ENCODE results near the gene PPFIBP1.
"Not testable (repeated sequence)": the region's sequence is repeated elsewhere in the genome, so short reads cannot be mapped to it uniquely, and the experiment has no call there.

The PPFIBP1 gene

GRCh38 chr12:27537855-27538675 lies 14.1 kb downstream of the PPFIBP1 start:
- DNase-seq: no peak
- Mint-ChIP-seq H3K4me1 (peaks cover 74% of the 10 kb centered on the region), H3K36me3 (ENCODE audit: low read depth) (peaks cover 53% of the 10 kb centered on the region), H3K9me3 (peaks cover 17% of the 10 kb centered on the region), H3K27me3 (ENCODE audit: low read depth, poor library complexity) (no peaks in the 10 kb centered on the region), H3K27ac (peak overlapping the region; percentile 66), H3K4me3 (no peak overlapping the region)
- no peak for TF ChIP-seq CTCF (IDR thresholded peaks at IDR 0.05)

GRCh38 chr12:27539191-27539631 lies 15.2 kb downstream of the PPFIBP1 start:
- peaks cover 50% of the 10 kb centered on the region for H3K36me3 Mint-ChIP-seq (ENCODE audit: low read depth)
- no peak for TF ChIP-seq CTCF (IDR thresholded peaks at IDR 0.05)
- H3K27ac Mint-ChIP-seq: peak overlapping the region; percentile 81
- H3K9me3 Mint-ChIP-seq: peaks cover 18% of the 10 kb centered on the region
- no peak for DNase-seq
- H3K4me3 Mint-ChIP-seq: peak overlapping the region; percentile 12
- H3K4me1 Mint-ChIP-seq: peaks cover 65% of the 10 kb centered on the region
- H3K27me3 Mint-ChIP-seq (ENCODE audit: low read depth, poor library complexity): no peaks in the 10 kb centered on the region

GRCh38 chr12:27541031-27541719 lies 17.2 kb downstream of the PPFIBP1 start:
- no peak overlapping the region for H3K4me3 Mint-ChIP-seq
- peaks cover 59% of the 10 kb centered on the region for H3K4me1 Mint-ChIP-seq
- H3K36me3 Mint-ChIP-seq (ENCODE audit: low read depth): peaks cover 39% of the 10 kb centered on the region
- H3K27ac Mint-ChIP-seq: peak overlapping the region; percentile 72
- H3K9me3 Mint-ChIP-seq: peaks cover 13% of the 10 kb centered on the region
- DNase-seq: no peak
- no peaks in the 10 kb centered on the region for H3K27me3 Mint-ChIP-seq (ENCODE audit: low read depth, poor library complexity)
- no peak for TF ChIP-seq CTCF (IDR thresholded peaks at IDR 0.05)

GRCh38 chr12:27542628-27543027 lies 18.6 kb downstream of the PPFIBP1 start:
- Mint-ChIP-seq H3K9me3 (peaks cover 11% of the 10 kb centered on the region), H3K27ac (no peak overlapping the region), H3K4me3 (no peak overlapping the region), H3K4me1 (peaks cover 53% of the 10 kb centered on the region), H3K27me3 (ENCODE audit: low read depth, poor library complexity) (no peaks in the 10 kb centered on the region), H3K36me3 (ENCODE audit: low read depth) (peaks cover 29% of the 10 kb centered on the region)
- no peak for TF ChIP-seq CTCF (IDR thresholded peaks at IDR 0.05)
- DNase-seq: no peak

GRCh38 chr12:27544858-27545257 lies 20.9 kb downstream of the PPFIBP1 start:
- DNase-seq; H3K4me3 Mint-ChIP-seq; H3K27ac Mint-ChIP-seq; H3K27me3 Mint-ChIP-seq (ENCODE audit: low read depth, poor library complexity): not testable (repeated sequence)
- peaks cover 11% of the 10 kb centered on the region for H3K9me3 Mint-ChIP-seq
- H3K4me1 Mint-ChIP-seq: peaks cover 53% of the 10 kb centered on the region
- H3K36me3 Mint-ChIP-seq (ENCODE audit: low read depth): peaks cover 23% of the 10 kb centered on the region

- Mint-ChIP-seq H3K27ac (peak overlapping the region; percentile 41), H3K9me3 (peaks cover 11% of the 10 kb centered on the region), H3K27me3 (ENCODE audit: low read depth, poor library complexity) (no peaks in the 10 kb centered on the region), H3K4me3 (no peak overlapping the region), H3K36me3 (ENCODE audit: low read depth) (peaks cover 23% of the 10 kb centered on the region), H3K4me1 (peaks cover 54% of the 10 kb centered on the region)
- no peak for DNase-seq
- no peak for TF ChIP-seq CTCF (IDR thresholded peaks at IDR 0.05)
Measured at GRCh38 chr12:27545665-27546064, 21.7 kb downstream of the PPFIBP1 start.
